Mesenteric fat pad (tissue), 1 donor: ENCODE measurements around the gene ADH1B. TPM values are rescaled to one million over a fixed set of nuclear protein-coding genes. Genes with fewer than 3 reads are reported as not detected.
"Not testable (repeated sequence)": the region's sequence is repeated elsewhere in the genome, so short reads cannot be mapped to it uniquely, and the experiment has no call there.

Source experiments
- DNase-seq: peaks from one replicate; pipeline ENCODE4 v3.0.0-alpha.2; 2020; ENCODE audit warnings: low spot score
- total RNA-seq: library from RNA; stranded (reverse); fragmentation: NEBNext Ultra II Directional; extraction: Animal tissue kit (Norgen Biotek cat#: 25700); gene quantifications from one replicate; pipeline ENCODE4 v1.2.1, GENCODE V29; 2021
- donor health status: DM: yes; HTN: yes; CAD: no.

ADH1B gene
- total RNA-seq, 1 donor from 2014 or later, result 2,315 TPM

DNA sequence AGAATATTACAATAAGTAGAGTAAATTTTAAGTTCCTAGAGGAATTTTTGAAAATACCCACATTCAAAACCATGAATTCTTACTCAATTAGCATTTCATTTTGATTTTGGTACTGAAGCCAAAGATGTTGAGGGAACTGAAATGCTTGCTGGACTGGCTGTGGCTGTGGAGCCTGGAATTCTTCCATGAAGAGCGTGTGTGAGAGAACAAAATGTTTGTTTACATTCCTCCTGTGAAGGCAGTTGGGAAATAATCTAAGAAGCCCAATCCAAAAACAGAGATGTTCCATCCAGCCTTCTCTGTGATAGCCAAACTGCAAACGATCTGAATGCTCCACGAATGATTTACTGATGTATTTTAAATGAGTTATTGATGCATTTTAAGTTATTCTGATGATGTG, 3.8 kb upstream of the ADH1B start:
- no peak for DNase-seq

DNA sequence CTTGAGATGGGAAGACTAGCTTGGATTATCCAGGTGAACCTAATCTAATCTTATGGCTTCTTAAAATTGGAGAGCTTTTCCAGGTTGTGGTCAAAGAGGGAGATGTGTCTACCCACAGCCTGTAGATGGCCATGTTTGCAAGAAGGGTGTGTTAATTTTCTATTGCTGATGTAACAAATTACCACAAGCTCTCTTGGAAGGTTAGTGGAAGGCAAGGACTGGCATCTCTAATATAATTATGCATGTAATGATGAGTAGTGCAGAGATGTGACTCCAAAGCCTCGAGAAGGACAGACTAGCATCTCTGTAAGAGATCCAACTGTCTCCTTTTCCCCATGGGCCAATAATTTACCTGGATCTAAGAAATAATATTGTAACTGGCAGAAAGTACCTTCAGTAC, 3.2 kb upstream of the ADH1B start:
- no peak for DNase-seq

DNA sequence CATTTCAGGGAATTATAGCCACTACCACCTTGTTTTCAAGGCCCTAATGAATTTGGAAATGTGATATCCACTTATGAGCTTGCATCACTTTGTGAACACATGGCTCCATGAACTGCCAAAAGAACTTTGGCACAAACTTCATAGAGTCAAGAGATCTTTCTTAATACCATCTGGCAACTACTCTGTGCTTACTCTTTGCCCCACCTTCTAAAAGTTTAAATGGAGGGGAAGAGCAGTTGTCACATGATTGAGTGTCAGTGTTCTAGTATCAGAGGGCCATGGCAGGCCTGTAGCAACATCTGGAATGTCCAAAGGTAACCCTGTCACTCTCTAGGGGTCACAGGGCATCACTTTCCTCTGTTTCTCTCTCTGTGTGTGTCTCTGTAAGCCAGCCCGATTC, 2.6 kb upstream of the ADH1B start:
- DNase-seq, result no peak

DNA sequence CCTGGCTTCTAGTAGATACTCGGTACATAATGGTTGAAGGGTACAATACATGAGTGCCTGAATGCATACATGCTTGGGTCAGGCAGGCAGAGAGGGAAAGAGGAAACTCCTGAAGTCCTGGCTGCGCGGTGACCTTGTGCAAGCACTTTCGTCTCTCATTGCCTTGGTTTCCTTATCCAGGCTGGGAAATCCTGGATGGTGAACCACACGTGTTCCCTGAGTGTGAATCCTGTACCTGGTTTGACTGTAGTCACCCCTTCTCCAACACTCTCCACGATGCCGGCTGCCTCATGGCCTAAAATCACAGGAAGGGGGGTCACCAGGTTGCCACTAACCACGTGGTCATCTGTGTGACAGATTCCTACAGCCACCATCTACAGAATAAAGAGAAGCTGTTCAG, 3.4 kb downstream of the ADH1B start:
- not testable (repeated sequence) for DNase-seq

DNA sequence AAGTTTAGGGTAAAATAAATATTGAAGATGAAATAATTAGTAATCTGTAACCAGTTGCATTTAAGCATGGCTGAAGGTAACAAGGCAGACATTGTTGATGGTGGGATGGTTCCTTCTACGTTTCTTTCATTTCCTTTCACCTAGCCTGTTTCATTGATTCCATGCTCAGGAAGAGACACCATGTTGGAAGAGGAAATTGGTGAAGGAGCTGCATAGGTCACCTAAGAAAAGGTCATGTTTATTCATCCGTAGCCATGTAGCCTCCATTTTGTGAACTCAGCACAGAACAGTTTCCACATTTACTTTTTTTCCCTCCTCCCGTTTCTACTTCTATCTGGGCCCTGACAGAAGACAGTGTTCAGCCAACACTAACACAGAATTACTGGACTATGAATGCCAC, 3.8 kb downstream of the ADH1B start:
- DNase-seq, result no peak

DNA sequence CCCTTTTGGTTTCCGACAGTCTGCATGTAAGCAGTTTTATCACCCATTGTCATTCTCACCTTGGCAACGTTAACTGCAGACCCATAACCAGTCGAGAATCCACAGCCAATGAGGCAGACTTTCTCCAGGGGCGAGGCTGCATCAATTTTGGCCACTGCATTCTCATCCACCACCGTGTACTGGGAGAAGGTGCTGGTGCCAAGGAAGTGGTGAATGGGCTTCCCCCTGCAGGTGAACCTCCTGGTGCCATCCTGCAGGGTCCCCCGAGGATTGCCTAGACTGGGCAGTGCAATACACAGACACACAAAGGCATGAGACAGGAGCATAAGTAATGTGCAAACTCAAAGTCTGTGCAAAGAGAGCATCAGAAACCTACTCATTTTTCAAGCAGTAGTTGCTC, 5.4 kb downstream of the ADH1B start:
- no peak for DNase-seq

DNA sequence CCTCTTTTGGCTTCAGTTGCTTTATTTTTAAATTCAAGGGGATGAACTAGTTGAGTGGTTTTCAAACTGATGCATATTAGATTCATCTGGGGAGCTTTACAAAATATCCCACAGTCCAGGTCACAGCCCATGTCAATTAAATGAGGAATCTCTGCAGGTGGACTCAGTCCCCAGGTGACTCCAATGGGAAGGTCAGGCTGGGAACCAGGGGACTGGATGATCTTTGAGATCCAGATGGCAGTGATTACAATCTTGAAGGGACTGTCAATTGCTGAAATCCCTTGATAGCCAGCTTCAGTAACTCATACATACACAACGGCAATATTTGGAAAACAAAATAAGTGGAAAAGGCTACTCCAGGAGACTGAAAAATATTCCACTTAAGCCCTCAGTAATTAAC, 7.0 kb downstream of the ADH1B start:
- no peak for DNase-seq

DNA sequence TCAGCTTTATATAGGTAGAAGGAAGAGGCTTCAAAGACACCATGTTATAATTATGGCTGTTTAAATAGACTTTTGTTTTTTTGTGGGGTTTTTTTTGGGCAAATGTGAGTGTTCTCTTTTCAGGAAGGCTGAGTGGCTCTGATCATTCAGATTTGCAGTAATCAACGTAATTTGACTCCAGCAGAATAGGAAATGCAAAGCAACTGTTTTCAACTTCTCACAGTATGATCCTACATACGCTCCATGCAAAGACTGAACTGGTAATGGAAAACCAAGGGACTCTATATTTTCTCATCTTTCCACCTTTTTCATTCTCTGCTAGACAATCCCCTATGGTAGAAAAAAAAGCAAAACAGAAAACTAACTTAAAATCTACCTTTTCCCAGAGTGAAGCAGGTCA, 10.8 kb downstream of the ADH1B start:
- DNase-seq, result no peak

DNA sequence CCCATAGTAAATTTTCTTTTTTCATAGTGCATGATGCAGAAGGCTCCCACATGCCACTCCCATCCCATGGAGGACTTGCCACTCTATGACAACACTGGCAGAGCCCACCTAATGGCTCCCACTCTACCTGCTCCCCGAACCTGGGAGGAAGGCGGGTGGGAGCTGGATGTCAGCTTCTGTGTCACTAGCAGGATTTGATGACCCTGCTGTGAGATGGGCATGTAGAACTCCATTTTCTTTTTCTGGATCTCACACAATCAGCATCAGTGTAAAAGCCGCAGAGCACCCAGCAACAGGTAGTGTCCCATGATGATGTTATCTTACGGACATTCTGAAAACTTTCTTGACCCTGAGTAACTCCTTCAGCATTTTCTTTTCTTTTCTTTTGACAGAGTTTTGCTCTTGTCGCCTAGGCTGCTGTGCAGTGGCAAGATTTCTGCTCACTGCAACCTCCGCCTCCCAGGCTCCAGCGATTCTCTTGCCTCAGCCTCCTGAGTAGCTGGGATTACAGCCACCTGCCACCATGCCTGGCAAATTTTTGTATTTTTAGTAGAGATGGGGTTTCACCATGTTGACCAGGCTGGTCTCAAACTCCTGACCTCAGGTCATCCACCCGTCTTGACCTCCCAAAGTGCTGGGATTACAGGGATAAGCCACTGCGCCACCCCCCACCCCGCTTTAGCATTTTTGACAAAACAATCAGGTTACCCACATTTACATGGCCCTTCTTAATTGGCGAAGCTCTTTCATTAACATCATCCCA, 15.4 kb downstream of the ADH1B start:
- no peak for DNase-seq

DNA sequence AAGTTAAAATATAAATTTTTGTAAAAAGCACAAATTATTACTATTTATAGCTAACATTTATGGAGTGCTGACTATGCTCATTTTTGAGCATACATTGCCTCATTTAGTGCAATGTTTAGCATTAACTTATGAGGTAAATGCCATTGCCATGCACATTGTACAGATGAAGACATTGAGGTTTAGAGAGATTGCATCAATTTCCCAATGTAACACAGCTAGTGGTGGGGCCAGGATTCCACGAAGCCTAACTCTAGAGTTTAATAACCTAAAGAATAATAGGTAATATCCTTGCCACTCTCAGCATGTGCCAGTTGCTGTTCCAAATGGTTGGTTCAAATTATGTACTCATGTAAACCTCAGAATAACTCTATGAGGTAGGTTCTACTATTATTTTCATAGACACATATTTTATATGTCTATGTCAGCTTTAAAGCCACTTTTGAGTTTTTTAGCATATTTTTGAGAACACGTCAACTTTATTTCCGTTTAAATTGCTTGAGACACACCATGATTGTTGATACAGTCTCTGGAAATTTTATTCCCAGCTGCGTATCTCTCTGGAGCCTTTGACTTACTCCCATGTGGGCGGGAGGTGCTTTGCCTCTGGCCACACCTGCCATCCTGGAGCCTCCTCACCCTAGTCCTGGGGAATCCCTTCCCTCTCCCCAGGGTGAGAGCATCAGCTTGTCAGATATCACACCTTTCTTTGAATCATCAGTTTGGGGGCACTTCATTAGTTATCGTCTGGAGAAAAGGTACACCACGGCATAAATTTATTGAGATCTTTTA, 19.6 kb downstream of the ADH1B start:
- no peak for DNase-seq

DNA sequence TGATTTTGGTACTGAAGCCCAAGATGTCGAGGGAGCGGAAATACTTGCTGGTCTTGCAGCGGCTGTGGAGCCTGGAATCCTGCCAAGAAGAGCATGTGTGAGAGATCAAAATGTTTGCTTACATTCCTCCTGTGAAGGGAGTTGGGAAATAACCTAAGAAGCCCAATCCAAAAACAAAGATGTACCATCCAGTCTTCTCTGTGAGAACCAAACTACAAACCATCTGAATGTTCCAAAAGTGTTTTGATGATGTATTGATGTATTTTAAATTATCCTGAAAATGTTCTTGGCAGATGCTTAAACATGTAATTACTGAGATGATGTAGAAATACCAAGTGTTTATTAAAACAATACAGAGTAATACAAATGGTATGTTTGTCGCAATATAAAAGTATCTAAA, 20.3 kb downstream of the ADH1B start:
- DNase-seq, result no peak

DNA sequence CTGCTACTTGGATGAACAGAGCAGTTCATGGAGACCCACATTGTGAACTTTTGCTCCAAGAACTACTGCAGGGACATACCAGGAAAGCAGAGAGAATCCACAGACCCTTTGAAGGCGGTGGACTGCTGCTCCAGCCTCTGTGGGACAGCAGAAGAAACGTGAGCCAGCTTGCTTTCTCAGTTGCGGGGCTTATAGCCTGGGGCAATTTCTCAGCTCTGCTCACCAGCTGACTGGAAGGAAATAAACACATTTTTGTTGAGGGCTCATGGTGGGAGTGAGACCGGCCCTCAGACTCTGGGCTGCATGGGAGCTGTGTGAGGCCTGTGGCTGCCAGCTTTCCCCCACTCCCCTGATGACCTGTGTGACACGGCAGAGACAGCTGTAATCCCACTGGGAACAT, 27.8 kb downstream of the ADH1B start:
- DNase-seq, result no peak

DNA sequence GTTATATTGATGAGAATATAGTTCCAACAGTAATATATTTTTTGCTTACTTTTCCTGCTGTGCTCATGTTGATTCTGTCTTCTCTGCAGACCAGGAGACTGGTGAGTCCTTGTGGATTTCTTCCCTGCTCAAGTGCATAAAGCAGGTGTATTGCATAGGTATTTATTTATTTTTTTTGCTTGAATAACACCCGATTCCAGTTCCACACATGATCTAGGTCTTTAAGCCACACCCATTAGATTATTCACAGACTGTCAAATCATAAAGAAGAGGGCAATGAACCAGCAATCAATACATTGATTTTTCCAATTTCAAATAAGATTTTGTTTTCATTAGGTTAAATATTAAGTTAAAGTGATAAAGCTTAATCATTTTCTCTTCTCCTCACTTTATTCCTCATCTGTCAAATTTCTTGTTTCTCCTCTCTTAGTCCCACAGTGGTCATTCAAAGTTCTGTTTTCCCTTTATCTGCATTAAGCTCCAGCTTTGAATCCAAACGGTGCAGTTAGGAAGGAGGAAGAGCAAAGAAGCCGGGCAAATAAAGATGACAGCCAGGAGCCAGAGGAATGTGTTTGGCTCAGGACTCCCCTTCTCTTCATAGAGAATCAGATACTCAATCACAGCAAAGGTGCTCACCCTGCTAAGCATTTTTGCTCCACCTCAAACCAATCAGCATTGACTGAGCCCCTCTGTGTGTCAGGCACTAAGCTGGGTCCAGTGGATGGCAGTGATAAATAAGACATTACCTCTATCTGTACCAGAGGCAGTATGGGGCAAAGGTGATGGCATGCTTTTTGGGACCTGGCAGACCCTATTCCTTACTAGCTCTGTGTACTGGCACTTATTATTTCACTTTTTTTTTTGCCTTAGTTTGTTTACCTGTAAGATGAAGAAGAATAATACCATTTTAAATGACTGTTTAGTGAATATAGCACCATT, 30.1 kb downstream of the ADH1B start, which contains the start of gene ADH1A:
ADH1A (minus strand) TSS at position 138 of the 939 bp plus-strand sequence; CDS start at position 67, 71 bp downstream.
- DNase-seq, result no peak

DNA sequence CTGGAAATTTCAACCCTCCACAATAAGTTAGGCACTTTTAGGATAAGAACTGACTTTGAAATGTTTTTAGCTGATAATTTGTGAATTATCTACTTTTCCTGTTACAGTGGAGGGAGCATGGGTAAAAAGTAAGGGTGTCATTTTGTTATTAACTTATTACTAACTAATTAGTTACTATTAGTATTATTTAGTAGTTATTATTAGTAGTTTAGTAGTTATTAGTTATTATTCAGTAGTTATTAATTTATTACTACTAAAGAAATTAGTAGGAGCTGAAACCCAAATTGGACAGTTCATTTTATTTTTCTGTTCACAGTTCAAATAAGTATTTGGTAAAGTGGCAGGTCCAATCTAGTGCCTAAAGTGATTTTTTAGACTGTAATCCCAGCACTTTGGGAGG, 35.8 kb downstream of the ADH1B start:
- DNase-seq, result no peak

DNA sequence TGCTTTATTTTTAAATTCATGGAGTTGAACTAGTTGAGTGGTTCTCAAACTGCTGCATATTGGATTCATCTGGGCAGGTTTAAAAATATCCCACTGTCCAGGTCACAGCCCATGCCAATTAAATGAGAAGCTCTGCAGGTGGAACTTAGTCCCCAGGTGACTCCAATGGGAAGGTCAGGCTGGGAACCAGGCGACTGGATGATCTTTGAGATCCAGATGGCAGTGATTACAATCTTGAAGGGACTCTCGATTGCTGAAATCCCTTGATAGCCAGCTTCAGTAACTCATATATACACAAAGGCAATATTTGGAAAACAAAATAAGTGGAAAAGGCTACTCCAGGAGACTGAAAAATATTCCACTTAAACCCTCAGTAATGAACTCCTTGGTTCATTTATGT, 38.5 kb downstream of the ADH1B start:
- no peak for DNase-seq

DNA sequence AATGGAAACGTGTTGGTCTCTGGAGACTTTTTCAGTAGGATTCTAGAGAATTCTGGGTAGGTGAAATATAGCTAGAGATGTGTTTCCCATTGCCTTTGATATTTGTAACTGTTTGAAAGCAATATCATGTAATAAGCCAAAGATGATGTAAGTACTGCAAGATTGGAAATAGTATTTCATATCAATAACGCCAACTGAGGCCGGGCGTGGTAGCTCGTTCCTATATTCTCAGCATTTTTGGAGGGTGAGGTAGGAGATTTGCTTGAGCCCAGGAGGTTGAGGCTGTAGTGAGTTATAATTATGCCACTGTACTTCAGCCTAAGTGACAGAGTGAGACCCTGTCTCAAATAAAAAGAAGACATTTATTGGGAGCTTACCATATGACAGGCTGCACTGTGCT, 39.9 kb downstream of the ADH1B start:
- DNase-seq, result no peak

DNA sequence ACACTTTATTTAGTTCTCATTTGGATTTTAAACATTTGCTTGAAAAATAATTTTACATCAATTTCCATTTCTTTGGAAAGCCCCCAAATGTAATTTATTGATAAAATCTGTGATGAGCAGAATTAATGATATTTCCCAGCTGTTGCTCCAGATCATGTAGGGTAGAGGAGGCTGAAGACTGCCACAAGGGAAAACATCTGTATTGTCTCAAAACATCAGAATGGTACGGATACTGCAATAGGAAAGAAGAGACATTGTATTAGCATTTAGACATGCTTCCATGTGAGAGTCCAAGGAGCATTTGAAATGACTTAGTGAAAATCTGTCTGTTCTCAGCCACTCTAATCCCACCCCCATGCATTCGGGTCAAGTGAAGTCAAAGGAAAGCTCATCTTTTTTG, 44.8 kb downstream of the ADH1B start:
- DNase-seq, result no peak

DNA sequence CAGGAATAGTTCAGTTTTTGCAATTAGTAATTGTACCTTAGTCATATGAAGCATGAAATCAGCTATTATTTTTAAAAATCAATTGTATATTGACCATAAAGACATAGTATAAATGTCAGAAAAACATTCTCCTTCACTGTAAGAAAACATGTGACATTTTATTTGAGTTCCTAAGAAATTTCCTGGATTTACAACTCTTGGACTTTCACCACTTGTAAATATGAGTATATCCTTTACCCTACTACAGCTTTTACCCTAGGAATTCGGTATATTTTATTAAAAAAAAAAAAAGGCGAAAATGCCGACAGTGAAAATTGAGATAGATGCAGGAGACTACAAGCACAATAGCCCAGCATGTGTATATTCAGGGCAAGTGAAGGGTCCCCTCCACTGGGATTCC, 45.3 kb downstream of the ADH1B start:
- no peak for DNase-seq

DNA sequence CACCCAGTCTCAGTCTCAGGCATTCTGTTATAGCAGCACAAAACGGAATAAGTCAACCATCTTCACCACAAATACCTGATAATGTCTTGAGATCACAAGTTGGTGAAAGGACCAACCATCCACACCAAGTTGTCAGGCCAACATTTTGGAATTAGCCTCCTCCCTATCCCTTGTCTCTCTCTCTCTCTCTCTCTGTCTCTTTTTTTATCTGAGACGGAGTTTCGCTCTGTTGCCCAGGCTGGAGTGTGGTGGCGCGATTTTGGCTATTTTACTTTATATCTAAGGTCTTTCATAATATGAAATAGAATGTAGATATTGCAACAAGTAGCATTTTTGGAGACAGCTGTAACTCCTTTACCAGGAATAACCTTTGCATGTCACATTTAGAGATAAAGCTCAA, 46.2 kb downstream of the ADH1B start:
- DNase-seq, result no peak

DNA sequence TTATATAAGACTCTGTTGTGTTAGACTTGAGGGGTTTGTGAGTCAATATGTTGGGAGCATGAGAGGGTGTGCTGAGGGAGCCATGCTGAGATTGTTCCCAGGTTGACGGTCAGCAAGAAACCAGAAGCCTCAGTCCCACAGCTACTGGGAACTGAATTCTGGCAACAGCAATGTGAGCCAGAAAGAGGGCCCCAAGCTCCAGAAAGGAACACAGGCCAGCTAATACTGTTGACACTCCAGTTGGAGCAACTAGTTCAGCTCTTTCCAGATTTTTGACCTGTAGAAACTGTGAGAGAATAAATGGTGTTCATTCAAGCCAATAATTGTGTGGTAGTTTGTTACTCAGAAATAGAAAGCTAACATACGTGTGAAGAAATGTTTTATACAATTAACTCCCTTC, 47.5 kb downstream of the ADH1B start:
- no peak for DNase-seq

DNA sequence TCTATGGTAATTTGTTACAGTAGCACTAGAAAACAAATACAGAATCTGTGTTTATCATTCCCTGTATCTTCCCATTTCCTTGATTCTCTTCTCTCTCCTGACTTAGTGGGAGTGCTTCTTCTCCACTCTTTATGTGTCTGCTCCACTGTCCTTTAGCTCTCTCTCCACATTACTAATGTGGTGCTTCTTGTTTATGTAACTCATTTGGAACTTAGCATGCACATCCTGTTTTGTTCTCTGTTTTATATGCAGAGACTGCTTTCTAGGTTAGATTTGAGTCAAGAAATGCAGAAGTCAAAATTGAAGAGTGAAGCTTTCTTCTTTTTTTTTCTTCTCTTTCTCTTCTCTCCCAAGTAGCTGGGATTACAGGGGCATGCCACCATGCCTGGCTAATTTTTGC, 56.3 kb downstream of the ADH1B start:
- no peak for DNase-seq
